HEK293T (cell line): ENCODE measurements around the gene PSENEN.

Source experiments
- CTCF ChIA-PET: fragments of 350-600 bp; formaldehyde crosslinking; extraction: SDS; loops from one replicate; lab custom pipeline; 2021; ENCODE audit warnings: antibody characterized with exemption, inconsistent platforms; lab: Yijun Ruan, JAX
- POLR2A ChIA-PET: fragments of 350-600 bp; formaldehyde crosslinking; extraction: SDS; loops from one replicate; lab custom pipeline; 2020; ENCODE audit warnings: antibody characterized with exemption, inconsistent platforms; lab: Yijun Ruan, JAX
- DNase-seq: peaks from one replicate; pipeline ENCODE4 v3.0.0; 2012; ENCODE audit warnings: mixed read lengths; ENCODE audit errors: extremely low spot score
- ARNT ChIP-seq: fragments of 450-650 bp; IDR thresholded peaks from 2 replicates; pipeline ENCODE4 v1.6.1; 2017; ENCODE audit warnings: mild to moderate bottlenecking
- BHLHE40 ChIP-seq: fragments of 450-650 bp; IDR thresholded peaks from 2 replicates; pipeline ENCODE4 v1.6.1; 2016; ENCODE audit warnings: mild to moderate bottlenecking, moderate library complexity, borderline replicate concordance
- CTBP1 ChIP-seq: fragments of 450-650 bp; IDR thresholded peaks from 2 replicates; pipeline ENCODE4 v1.6.1; 2016; ENCODE audit warnings: borderline replicate concordance
- ELF4 ChIP-seq: fragments of 450-650 bp; IDR thresholded peaks from 2 replicates; pipeline ENCODE4 v1.6.1; 2017; ENCODE audit warnings: antibody characterized with exemption
- FOXA1 ChIP-seq: fragments of 450-650 bp; IDR thresholded peaks from 2 replicates; pipeline ENCODE4 v1.6.1; 2016; ENCODE audit warnings: mild to moderate bottlenecking
- FOXK2 ChIP-seq: fragments of 450-650 bp; IDR thresholded peaks from 2 replicates; pipeline ENCODE4 v1.6.1; 2016; ENCODE audit warnings: mild to moderate bottlenecking
- FOXM1 ChIP-seq: fragments of 450-650 bp; IDR thresholded peaks from 2 replicates; pipeline ENCODE4 v1.6.1; 2017; ENCODE audit warnings: mild to moderate bottlenecking, borderline replicate concordance
- HDGF ChIP-seq: fragments of 450-650 bp; IDR thresholded peaks from 2 replicates; pipeline ENCODE4 v1.6.1; 2017; ENCODE audit warnings: antibody characterized with exemption, borderline replicate concordance
- L3MBTL2 ChIP-seq: fragments of 450-650 bp; conservative IDR thresholded peaks from 2 replicates; pipeline ENCODE4 v1.6.1; 2016; ENCODE audit warnings: mild to moderate bottlenecking
- LEF1 ChIP-seq: fragments of 450-650 bp; IDR thresholded peaks from 2 replicates; pipeline ENCODE4 v1.6.1; 2017; ENCODE audit warnings: mild to moderate bottlenecking, borderline replicate concordance
- NFRKB ChIP-seq: fragments of 450-650 bp; IDR thresholded peaks from 2 replicates; pipeline ENCODE4 v1.6.1; 2016; ENCODE audit warnings: mild to moderate bottlenecking, moderate library complexity
- SP1 ChIP-seq: fragments of 450-650 bp; IDR thresholded peaks from 2 replicates; pipeline ENCODE4 v1.6.1; 2017
- SUZ12 ChIP-seq: fragments of 450-650 bp; IDR thresholded peaks from 2 replicates; pipeline ENCODE4 v1.6.1; 2016; ENCODE audit warnings: mild to moderate bottlenecking
- TARDBP ChIP-seq: fragments of 450-650 bp; IDR thresholded peaks from 2 replicates; pipeline ENCODE4 v1.6.1; 2016
- ZNF384 ChIP-seq: fragments of 450-650 bp; IDR thresholded peaks from 2 replicates; pipeline ENCODE4 v1.6.1; 2016
- TF ChIP-seq, protein P1 (sequence below): fragments of 450-650 bp; IDR thresholded peaks from 2 replicates; pipeline ENCODE4 v1.6.1; 2016

The PSENEN gene

DNA sequence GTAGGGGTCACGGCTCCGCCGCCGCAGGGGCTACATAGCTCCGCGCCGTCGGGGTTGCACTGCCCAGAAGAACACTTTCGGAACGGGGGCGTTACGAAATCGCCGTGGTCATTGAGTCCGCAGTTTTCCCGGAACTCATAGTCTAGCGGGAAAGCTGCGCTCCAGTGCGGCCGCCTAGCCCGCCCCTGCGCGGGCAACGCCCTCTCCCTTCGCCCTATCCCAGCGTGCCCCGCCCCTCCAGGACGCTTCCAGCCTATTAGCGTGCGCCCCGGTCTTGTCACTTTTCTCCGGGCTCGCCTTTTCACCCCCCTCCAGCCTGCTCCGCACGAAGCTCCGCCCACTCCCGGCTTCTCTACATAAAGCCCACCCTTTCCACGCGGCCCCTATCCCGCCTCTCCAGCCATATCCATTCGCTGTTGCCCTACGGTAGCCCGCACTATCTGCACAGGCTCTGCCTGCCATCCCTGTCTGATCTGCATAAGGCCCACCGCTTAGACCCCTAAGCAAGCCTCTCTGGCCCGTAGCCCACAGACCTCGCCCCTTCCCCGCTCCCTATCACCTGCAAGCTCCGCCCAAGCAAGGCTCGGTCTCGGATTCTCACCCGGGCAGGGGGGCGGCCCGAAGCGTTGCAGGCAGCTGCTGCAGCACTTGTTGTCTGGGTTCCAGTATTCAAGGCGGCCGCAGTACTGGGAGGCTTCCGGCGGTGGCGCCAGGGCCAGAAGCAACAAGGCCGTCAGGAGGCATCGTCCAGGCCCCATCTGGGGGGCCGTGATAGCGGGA lies 4.8 kb upstream of the PSENEN start:
- ChIA-PET CTCF (interaction anchor here (0.7 to 1.1 kb wide), 2 partner anchors 17 to 190 kb away, joined by 3 read pairs; no protein-coding TSS in a partner anchor), POLR2A (interaction anchor here (0.6 to 1.3 kb wide), 15 partner anchors 10 to 160 kb away, joined by 3 to 10 read pairs (median 4); partner anchors contain the start of genes COX6B1, HSPB6 and NFKBID)
- TF ChIP-seq, protein P1, sequence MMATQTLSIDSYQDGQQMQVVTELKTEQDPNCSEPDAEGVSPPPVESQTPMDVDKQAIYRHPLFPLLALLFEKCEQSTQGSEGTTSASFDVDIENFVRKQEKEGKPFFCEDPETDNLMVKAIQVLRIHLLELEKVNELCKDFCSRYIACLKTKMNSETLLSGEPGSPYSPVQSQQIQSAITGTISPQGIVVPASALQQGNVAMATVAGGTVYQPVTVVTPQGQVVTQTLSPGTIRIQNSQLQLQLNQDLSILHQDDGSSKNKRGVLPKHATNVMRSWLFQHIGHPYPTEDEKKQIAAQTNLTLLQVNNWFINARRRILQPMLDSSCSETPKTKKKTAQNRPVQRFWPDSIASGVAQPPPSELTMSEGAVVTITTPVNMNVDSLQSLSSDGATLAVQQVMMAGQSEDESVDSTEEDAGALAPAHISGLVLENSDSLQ, result peak; percentile 72
- TF ChIP-seq HDGF (0 out of 2 replicates have a peak, but pooled peaks have one; percentile 33), FOXK2 (no peak)
- DNase-seq, result peak; percentile 97

DNA sequence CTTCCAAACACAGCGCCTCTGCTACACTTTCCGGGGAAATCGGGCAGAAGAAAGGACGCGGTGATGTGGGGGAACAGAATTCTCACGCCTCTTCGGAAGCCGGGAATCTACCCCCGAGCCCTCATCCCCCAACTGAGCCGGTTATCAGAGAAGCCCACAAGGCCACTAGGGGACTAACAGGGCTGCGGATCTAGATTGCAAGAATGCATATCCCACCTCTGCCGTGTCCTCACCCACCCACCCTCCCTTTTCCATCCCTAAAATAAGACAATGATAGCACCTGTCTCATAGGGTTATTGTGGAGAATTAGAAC lies 4.3 kb upstream of the PSENEN start:
- DNase-seq, result no peak
- ChIA-PET CTCF (interaction anchor here (1.1 kb wide), 1 partner anchor 16 kb away, joined by 3 read pairs; no protein-coding TSS in a partner anchor), POLR2A (interaction anchor here (1.0 to 1.3 kb wide), 11 partner anchors 10 to 159 kb away, joined by 3 to 10 read pairs (median 6); partner anchors contain the start of genes HSPB6 and NFKBID)
- TF ChIP-seq SP1 (no peak), TARDBP (no peak)

DNA sequence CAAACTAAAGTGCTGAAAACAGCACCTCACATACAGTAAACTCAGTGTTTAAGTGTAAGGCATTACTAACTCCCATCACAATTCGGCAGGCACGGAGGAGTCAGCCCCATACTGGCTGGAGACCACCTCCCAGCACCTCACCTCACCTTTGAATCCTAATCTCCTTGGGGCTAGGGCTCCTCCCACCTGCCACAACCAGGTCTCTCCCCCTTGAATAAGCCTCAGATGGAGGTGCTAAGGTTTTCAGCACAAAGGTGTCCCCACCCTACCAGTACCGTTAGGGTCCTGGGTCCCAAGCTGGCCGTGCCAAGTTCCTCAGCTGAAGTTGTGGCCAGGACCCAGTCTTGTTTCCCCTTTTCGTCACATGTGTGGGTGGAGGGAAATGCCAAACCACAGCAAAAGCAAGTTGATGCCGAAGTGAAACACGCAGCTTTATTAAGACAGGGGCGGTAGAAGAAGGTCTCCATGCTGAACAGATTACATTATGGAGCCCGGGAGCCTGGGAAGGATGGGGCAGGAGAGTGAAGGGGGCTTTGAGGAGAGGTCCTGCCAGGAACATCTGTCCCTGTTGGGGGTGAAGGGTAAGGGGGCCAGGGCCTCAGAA lies 3.2 kb upstream of the PSENEN start, which contains the start of gene IGFLR1:
Gene IGFLR1, minus strand, starts transcription at position 332 of the 604 bp plus-strand sequence. CDS start 1,272 bp downstream, outside the sequence.
- DNase-seq, result no peak
- POLR2A ChIA-PET, result no interaction called here
- CTCF ChIA-PET, result no interaction called here
- TF ChIP-seq CTBP1, result no peak
- no peak for TF ChIP-seq ARNT
- no peak for TF ChIP-seq FOXK2
- TF ChIP-seq SUZ12, result no peak

DNA sequence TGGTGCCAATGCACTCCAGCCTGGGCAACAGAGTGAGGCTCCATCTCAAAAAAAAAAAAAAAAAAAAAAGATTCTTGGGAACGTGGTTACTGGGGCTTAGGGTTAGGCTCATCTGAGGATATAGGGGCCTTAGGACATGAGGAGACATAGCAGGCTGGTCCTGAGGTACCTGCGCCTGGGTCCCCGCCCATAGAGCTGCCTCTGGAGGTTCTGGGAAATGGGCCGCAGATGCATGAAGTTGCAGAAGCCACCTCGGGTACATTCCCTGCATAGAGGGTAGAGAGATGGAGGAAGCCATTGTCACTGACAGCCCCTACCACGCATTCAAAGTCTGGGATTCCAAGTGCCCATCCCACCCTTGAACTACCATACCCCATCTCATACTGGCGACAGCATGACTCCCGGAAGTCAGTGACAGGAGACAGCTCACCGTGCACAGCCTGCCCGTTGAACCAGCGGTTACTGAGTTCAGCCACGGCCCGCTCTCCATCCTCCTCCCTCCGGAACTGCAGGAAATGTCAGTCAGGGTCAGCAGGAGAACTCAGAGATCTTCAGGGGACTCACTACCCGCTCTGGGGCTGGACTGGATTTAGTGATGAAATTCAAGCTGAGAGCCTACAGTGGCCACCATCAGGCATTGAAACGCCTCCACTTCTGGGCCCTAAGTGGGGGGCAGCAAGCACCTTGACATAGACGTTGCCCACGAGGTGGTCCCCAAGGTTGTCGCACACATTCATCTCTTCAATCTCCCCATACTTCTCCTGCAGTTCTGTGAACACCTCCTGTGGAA lies 1.6 kb upstream of the PSENEN start:
- TF ChIP-seq FOXM1 (no peak), SP1 (no peak), NFRKB (no peak), LEF1 (no peak), ELF4 (no peak)
- POLR2A ChIA-PET, result interaction anchor here (1.5 to 2.4 kb wide), 5 partner anchors 13 to 126 kb away, joined by 3 to 18 read pairs (median 6); partner anchors contain the start of genes HSPB6 and PROSER3
- CTCF ChIA-PET, result interaction anchor here (0.6 to 0.7 kb wide), 4 partner anchors 41 to 107 kb away, joined by 3 to 7 read pairs (median 3); no protein-coding TSS in a partner anchor
- no peak for DNase-seq

DNA sequence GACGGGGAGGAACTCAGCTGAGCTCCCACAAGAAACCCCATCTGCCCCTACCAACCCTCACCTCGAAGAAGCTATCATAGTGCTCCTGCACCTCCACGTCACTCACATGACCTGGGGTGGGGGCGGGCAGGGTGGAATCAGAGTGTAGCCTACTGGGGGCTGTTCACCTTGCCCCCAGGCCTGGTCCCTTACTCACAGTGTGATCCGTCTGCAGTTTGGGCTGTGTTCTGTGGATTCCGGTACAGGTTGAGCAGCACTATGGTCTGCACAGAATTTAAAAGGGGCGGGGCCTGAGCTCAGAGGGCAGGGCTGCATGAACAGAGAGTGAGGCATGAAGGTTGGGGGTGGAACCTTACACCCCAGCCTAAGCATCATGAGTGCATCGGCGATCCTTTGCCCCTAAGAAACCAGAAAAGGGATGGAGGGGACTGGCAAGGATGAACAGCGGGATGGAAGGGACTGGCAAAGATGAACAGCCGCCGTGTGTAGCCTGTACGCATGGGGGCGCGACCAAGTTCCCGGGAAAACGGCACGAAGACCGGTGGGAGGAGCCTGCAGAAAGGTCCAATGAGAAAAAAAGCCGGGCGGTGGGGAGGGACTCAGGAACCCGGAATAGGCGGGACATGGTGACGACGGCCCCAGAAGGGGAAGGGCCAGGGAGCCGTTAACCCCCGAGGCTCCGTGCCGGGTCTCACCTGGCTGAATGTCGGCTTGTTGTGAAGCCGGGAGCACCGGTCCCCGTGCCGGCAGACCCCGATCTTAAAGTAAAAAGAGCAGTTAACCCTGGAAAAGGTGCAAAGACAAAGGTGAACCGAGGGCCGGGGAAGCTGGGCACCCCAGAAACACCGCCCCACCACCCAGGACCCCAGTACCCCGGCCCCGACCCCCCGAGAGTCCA lies 772 bp upstream of the PSENEN start:
- TF ChIP-seq ELF4, result 0 out of 2 replicates have a peak, but pooled peaks have one; percentile 17
- no peak for TF ChIP-seq ARNT
- TF ChIP-seq ZNF384, result no peak
- peak; percentile 90 for TF ChIP-seq L3MBTL2
- ChIA-PET POLR2A (interaction anchor here (0.8 to 2.4 kb wide), 12 partner anchors 12 to 132 kb away, joined by 3 to 18 read pairs (median 3); partner anchors contain the start of genes HAUS5, HSPB6 and PROSER3), CTCF (interaction anchor here (0.6 to 0.7 kb wide), 4 partner anchors 42 to 186 kb away, joined by 3 read pairs; no protein-coding TSS in a partner anchor)
- peak; percentile 84 for DNase-seq

DNA sequence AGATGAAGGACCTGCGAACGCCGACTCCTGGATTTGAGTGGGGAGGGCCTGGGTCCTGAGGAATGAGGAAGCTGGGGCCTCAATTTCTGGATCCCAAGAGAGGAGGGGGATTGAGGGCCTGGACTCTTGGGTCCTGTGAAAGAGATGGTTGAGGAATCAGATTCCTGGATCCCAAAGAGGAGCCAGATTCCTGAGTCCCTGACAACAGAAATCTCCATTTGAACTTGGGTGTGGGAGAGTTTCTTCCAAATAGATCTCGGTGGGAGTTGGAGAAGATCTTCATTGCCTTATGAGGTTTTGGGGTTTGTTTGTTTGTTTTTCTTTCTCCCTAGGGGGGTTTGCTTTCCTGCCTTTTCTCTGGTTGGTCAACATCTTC lies 624 bp downstream of the PSENEN start:
- ChIA-PET CTCF (interaction anchor here (0.7 kb wide), 1 partner anchor 51 kb away, joined by 3 read pairs; no protein-coding TSS in a partner anchor), POLR2A (interaction anchor here (0.9 to 2.4 kb wide), 9 partner anchors 11 to 185 kb away, joined by 3 to 18 read pairs (median 4); partner anchors contain the start of genes HSPB6 and PROSER3)

More for the DNA sequence above, 624 bp downstream of the PSENEN start:
- no peak for DNase-seq
- no peak for TF ChIP-seq LEF1
- TF ChIP-seq ARNT, result no peak
- TF ChIP-seq, protein P1, result no peak
- no peak for TF ChIP-seq TARDBP
- TF ChIP-seq SP1, result no peak
- TF ChIP-seq SUZ12, result no peak
- no peak for TF ChIP-seq CTBP1
- TF ChIP-seq FOXK2, result no peak
- no peak for TF ChIP-seq HDGF
- no peak for TF ChIP-seq BHLHE40
- no peak for TF ChIP-seq L3MBTL2
- no peak for TF ChIP-seq NFRKB
- no peak for TF ChIP-seq ELF4
- TF ChIP-seq ZNF384, result no peak
- no peak for TF ChIP-seq FOXM1
- no peak for TF ChIP-seq FOXA1
